Right lobe of liver (tissue), 4 donors: ENCODE measurements around the gene GLUD1.

Source experiments
- POLR2A ChIP-seq: fragments of 450-650 bp; IDR thresholded peaks from one replicate; pipeline ENCODE4 v1.6.1; 2017; ENCODE audit warnings: antibody characterized with exemption, mild to moderate bottlenecking
- TF ChIP-seq, protein P1 (sequence below), 4 donors: fragments of 200-600 bp in 3 of 4; fragments of 450-650 bp in 1 of 4; IDR thresholded peaks; one replicate each; pipeline versions ENCODE4 v1.5.1 to v1.8.0; 2016 to 2022; ENCODE audit warnings: antibody characterized with exemption in 4 of 4, mild to moderate bottlenecking in 2 of 4
- donor health status: DM: no; HTN: no; CAD: no.
- donor health status: DM: no; HTN: no; CAD: no.
- donor health status: DM: no; HTN: yes; CAD: no.

DNA sequence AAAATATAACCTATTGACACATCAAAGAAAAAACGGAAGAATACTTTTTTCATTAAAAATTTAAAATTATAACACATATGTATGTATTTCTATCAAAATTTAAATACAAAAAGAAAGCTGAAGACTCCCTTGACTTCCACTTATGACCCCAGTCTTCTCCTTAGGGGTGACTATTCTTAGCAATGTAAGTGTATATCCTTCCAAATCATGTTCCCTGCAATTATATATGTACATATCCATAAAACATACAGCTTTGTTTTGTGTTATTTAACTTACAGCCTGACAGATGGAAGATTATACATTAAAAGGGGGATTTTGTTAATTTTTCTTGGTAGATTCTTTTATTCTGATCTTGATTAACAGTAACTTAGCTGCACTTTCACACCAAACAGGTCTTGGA, 9.1 kb downstream of the GLUD1 start:
- TF ChIP-seq, protein P1, sequence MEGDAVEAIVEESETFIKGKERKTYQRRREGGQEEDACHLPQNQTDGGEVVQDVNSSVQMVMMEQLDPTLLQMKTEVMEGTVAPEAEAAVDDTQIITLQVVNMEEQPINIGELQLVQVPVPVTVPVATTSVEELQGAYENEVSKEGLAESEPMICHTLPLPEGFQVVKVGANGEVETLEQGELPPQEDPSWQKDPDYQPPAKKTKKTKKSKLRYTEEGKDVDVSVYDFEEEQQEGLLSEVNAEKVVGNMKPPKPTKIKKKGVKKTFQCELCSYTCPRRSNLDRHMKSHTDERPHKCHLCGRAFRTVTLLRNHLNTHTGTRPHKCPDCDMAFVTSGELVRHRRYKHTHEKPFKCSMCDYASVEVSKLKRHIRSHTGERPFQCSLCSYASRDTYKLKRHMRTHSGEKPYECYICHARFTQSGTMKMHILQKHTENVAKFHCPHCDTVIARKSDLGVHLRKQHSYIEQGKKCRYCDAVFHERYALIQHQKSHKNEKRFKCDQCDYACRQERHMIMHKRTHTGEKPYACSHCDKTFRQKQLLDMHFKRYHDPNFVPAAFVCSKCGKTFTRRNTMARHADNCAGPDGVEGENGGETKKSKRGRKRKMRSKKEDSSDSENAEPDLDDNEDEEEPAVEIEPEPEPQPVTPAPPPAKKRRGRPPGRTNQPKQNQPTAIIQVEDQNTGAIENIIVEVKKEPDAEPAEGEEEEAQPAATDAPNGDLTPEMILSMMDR (IDR thresholded peaks at IDR 0.05): no peak
- no peak for TF ChIP-seq POLR2A
